NCI-H82 treated with DMSO at 0.1 percent for 48 hours (cell line): ENCODE results near the gene RTN4RL2.

ENCODE experiments used
- DNase-seq: peaks from one replicate; lab custom pipeline; 2025; ENCODE audit not compliant: unreplicated experiment; lab: John Stamatoyannopoulos, UW

Gene RTN4RL2

GRCh38 chr11:57460022-57460757 is at the start of gene RTN4RL2:
Gene RTN4RL2, plus strand, starts transcription at chr11:57460528. Its CDS starts 338 bp downstream, at chr11:57460866.
- DNase-seq = peak; percentile 72

- no peak for DNase-seq
These were observed 46.6 kb upstream of the RTN4RL2 start for GRCh38 chr11:57413681-57414080.

DNA sequence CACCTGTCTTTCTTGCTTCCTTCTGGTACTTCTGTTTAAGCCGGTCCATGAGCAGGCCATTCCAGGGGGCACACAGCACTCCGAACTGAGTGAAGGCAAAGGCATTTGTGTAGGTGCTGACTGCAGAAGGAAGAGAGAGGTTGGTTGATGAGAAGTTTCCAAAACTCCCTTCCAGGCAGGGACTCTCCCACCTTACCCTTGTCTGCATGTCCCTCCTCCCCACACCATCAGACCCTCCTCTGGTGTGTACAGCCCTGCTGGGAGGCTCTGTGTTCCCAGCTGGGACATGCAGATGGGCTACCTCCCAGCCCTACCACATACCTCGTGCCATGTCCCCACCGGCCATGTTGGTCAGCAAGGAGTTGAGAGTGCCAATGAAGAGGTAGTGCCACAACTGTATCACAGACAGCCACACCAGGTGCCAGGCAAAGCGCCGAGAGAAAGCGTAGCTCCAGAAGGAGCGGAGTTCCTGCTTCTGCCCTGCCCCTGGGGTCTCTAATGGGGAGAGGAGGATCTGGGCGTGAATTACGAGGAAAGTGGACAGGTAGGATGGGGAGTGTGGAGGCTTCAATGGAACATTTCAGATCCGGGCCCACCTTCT is 45.6 kb upstream of the RTN4RL2 start:
- no peak for DNase-seq

DNA sequence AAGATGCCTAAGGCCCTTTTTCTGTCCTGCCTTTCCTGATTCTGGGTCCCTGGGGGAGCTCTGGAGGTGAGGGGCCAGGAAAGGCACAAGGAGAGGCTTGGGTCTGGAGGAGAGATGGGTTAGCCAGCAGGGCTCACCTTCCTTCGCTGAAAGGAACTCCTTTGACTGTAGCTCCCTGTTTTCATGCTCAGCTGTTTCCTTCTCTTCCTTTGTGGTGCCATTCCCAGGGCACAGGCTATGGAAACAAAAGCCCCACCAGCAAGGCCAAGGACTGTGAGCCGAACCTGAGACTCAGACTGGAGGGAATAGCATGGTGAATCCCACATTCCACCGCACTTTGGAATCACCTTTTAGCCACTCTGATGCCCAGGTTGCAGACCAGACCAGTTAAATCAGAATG is 43.9 kb upstream of the RTN4RL2 start:
- no peak for DNase-seq

DNA sequence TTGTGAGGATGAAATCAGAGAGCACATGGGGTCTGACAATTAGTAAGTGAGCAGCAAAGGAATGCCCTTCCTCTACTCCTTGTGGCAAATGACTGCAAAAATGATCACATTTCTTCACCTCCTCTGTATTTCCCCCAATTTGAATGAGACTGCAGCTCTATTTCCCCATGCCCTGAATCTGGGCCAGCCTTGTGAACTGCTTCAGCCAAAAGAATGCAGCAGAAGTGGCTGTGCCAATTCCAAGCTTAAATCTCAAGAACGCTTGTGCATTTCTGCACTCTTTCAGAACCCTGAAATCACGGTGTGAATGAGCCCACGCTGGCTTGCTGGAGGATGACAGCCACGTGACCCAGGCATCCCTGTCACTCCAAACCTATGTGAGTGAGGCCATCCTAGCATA is 43.3 kb upstream of the RTN4RL2 start:
- DNase-seq = no peak

- no peak for DNase-seq
These were observed 42.2 kb upstream of the RTN4RL2 start for GRCh38 chr11:57418131-57418530.

DNA sequence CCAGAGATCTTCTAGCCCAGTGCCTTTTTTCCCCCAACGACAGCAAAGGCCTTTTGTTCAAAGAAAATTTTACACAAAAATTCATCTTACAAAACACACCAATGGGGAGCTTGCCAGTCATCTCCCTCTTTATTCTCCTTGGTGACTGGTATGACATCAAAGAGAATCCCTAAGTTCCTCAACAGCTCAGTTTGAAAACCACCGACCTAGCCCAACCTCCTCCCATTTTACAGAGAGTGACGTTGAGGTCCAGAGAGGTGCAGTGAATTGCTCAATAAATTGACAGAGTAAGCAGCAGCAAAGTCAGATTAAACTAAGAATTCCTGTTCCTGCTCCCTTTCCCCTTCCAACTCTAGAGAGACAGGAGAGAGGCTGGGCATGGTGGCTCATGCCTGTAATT is 41.2 kb upstream of the RTN4RL2 start:
- no peak for DNase-seq

- DNase-seq = no peak
These were observed 39.3 kb upstream of the RTN4RL2 start for GRCh38 chr11:57421066-57421465.

DNA sequence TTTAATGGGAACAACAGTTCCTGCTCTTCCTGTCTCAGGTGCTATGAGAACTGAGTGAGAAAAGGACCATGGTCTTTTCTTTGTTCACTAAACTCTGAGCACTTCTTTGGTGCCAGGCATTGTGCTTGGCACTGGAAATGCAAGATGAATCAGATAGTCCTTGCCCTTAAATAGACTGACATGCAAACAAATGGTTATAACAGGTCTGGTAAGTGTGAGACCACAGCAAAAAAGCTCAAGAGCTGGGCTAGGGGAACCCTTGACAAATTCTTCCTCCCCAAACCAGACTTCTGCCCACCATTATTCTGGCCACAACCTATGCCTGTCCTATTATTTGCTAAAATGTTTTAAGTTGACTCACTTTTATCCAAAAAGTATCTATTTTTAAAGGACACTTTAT is 38.5 kb upstream of the RTN4RL2 start:
- no peak for DNase-seq

DNA sequence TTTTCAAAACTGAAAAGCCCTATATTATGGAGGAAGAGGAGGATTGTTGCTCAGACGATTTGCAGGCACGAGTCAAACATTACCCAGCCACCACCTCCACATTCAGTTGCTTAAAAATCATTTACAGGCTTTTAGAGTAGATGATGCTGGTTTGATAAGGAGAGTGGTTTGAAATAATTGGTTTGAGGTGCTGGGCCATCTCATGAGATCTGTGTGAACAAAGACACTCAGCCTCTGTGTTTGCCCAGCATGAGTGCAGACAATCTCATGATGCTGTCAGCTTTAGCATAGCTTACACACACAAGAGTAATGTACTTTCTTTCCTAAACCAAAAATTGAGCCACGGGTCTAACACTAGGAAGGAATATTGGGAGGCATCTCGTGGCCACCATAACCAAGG is 37.7 kb upstream of the RTN4RL2 start:
- no peak for DNase-seq

DNA sequence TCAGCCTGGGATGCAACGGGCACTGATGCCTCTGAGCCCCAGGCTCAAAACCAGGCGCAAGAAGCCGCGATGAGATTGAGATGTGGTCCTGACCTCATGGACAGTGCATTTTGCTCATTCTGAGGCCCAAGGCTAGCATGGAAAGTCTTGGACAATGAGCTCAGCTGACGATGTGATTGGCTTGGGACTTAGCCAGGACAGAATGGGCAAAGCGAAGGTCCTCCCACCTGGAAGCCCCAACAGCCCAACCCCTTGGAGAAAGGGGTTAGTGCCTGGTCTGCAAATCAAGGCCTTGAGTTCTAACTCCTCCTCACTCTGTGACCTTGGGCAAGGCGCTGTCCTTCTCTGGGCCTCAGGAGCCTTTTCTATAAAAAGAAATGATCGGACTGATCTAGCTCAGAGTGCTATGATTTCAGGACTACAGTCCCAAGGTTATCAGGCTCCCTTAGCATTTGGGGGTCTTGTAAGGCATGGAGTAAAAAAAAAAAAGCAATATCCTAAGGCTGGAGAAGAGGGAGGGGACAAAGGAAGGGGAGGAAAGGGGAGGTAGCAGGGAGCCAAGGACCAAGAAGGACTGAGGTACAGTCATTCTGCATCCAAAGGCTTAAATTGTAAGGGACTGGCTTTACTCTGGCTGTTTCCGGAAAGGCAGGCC is 36.1 kb upstream of the RTN4RL2 start:
- no peak for DNase-seq

DNA sequence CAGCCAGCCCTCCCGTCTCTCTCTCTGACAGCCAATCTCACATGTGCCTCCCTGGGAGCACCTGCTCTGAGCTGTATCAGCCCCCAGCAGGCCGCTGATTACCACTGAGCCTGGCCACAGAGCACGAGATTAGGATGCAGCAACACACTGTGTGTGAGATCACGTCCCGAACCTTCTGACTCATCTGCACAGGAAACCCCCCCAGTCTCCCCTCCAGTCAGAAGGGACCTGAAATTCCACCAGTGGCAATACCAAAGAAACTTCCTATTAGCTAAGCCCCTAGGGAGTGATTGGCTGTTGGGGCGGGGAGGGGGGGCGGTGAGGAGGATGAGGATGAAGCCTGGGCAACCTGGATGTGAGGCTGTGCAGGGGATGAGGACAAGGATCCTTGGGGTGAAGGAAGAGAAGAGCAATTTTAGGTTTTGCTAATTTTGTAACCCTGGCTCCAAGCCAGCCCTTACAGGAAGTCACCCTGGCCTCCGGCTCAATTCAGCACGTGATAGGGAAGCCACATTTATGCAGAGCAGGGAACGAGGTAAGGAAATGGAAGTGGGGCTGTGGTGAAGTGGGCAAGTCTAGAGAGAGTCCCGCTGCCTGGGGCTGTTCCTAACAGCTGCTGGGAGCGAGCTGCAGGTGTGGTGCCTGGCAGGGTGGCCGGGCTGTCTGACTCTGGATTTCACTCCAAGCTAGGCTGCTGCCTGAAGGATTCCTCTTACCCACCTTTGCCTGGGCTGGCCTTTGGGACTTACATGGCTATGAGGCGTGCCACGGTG is 35.4 kb upstream of the RTN4RL2 start:
- DNase-seq = no peak

DNA sequence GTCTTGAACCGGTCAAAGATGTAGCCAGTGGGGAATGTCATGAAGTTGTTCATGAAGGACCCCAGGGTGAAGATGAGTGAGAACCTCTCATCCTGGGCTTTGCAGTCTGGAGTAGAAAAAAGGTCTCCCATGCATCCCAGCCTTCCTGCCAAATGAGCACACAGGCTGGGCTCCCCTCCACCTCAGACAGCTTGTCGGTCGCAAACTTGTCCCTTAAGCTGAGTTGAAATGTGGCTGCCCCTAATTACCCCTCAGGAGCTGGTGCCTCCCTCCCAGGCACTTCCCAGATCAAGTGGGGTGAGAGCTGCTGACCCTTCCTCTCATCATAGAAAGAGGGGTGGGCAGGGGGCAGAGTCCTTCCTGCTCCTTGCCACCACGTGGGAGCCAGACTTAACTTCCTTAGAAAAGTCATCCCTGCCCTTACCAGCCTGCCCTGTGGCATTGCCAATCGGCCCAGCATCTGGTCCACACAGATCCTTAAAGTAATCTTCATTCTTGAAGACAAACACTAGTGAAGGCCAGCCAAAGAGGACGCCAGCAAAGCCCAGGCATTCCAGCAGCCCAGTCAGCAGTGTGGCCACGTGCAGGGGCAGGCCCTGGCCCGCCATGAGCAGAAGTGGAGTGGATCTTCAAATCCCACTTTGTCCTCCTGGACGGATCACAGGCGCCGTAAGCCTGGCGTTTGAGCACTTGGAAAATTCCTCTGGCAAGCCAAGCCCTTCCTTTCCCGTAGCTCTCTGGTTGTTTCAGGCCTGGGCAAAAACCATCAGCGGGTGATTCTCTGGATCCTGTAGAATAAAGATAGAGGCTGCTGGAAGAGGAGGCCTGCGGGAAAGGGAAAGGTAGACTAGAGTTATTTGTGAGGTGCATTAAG is 34.5 kb upstream of the RTN4RL2 start:
- no peak for DNase-seq

DNA sequence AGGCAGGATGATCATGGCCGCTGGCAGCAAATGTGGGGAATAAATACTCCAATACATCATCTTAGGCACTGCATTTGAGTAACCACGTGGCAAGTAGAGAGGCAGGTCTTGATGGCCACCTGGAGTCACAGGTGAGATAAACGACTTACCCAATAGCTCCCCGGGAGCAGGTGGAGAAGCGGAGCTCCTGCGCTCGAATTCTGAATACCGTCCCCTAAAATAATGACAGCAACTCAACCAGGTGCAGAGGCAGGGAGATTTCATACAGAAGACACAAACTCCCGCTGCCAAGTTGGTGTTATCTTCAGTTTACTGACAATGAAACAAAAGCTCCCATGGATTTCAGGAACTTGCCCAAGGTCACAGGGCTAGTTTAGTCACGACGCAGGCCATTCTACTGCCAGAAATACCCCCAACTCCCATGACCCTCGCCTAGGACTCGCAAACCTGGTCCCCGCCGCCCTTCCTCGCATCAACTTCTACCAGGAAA is 33.8 kb upstream of the RTN4RL2 start:
- no peak for DNase-seq

DNA sequence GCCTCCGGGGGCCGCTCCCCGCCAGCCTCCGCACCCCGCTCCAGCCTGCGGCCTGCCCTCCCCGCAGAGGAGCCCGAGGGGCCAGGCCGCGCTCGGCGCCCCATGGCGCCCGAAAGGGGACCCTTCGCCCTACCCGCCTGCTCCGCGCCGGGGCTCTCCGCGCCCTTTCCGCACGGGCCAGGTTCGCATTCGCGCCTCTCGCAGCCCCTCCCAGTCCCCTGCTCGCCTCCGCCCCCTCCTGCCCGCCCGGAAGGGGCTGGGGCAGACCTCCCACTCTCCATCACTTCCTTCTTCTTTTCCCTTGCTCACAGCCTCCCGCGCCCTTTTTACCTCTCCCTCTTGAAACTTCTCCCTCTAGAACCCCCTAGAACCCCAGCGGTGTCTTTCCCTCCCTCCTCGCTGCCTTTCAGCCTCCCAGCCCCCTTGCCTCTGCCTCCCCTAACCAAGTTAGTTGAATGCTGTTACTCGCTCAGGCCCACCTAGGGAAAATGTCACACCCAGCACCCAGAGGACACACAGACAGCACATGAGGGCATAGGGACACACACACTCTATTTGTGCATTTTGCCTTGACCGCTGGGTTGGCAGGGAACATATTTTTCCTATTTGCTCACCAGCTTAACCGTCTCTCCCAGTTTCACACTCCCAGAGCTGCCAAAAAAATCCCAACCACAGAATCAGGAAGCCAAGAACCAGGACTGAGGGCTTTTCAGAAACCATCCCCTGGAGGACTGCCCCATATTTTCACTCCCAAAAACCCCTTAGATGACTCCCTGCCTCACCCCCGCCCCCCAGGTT is 33.2 kb upstream of the RTN4RL2 start, which contains the start of gene SLC43A3:
TSS of gene SLC43A3 (minus strand) at position 193 of the 798 bp plus-strand sequence. CDS start 949 bp downstream, outside the sequence.
- peak; percentile 15 for DNase-seq

GRCh38 chr11:57427727-57428082 is 32.6 kb upstream of the RTN4RL2 start:
- no peak for DNase-seq

DNA sequence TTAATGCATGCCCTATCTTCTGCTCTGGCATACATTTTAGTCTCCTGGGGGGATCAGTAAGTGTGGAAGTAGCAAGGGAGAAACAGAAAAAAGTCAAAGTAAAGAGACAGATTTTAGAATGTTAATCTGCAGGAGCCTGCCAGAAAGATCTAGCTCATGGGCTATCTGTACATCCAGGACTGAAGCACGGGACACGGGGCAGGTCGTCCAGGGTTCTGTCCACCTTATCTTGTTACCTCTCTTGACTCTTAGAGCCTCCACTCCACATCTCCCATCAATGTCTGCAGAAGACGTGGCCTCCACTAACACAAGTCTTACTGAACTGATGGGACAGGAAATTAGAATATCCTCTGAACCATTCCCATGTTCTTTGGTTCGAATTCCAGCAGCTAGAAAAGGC is 31.7 kb upstream of the RTN4RL2 start:
- no peak for DNase-seq

- DNase-seq = no peak
These were observed 30.4 kb upstream of the RTN4RL2 start for GRCh38 chr11:57429946-57430345.

GRCh38 chr11:57430952-57431351 is 29.4 kb upstream of the RTN4RL2 start:
- DNase-seq = no peak

GRCh38 chr11:57432149-57432561 is 28.2 kb upstream of the RTN4RL2 start:
- DNase-seq = no peak
